Activated naive CD4-positive, alpha-beta T cell treated with anti-CD3 and anti-CD28 coated beads, Interleukin-2, amount 50 U/mL, for 24 hours (primary cell): ENCODE results near the gene PTPRH.
A peak's percentile ranks its signal among the peaks of the same experiment; 100 is the strongest.

Experiments
- H3K27ac Mint-ChIP-seq: one replicate; pipeline ENCODE4 v1.8.0; 2021; ENCODE audit warnings: mild to moderate bottlenecking, mixed read lengths
- H3K27me3 Mint-ChIP-seq: one replicate; pipeline ENCODE4 v1.8.0; 2021; ENCODE audit warnings: mixed read lengths
- H3K36me3 Mint-ChIP-seq: one replicate; pipeline ENCODE4 v1.8.0; 2021; ENCODE audit warnings: mixed read lengths
- H3K4me1 Mint-ChIP-seq: one replicate; pipeline ENCODE4 v1.8.0; 2021; ENCODE audit warnings: mixed read lengths
- H3K4me3 Mint-ChIP-seq: one replicate; pipeline ENCODE4 v1.8.0; 2021; ENCODE audit warnings: mild to moderate bottlenecking, mixed read lengths
- H3K9me3 Mint-ChIP-seq: one replicate; pipeline ENCODE4 v1.8.0; 2021; ENCODE audit warnings: mixed read lengths

PTPRH gene

GRCh38 chr19:55208880-55209692, at the start of gene PTPRH:
Gene PTPRH (minus strand): TSS chr19:55209501. CDS start chr19:55209433, 68 bp downstream.
- peaks cover 4% of the 10 kb centered on the region for H3K4me1 Mint-ChIP-seq
- H3K9me3 Mint-ChIP-seq = peaks cover 2% of the 10 kb centered on the region
- H3K27ac Mint-ChIP-seq = no peak within 1 kb of the TSS
- peaks cover 29% of the 10 kb centered on the region for H3K27me3 Mint-ChIP-seq
- peaks cover 5% of the 10 kb centered on the region for H3K36me3 Mint-ChIP-seq
- H3K4me3 Mint-ChIP-seq = no peak within 1 kb of the TSS

- H3K27me3 Mint-ChIP-seq = no peaks in the 10 kb centered on the region
- H3K9me3 Mint-ChIP-seq = no peaks in the 10 kb centered on the region
- peak overlapping the region; percentile 96 for H3K4me3 Mint-ChIP-seq
- H3K4me1 Mint-ChIP-seq = peaks cover 44% of the 10 kb centered on the region
- no peak overlapping the region for H3K27ac Mint-ChIP-seq
- H3K36me3 Mint-ChIP-seq = peaks cover 11% of the 10 kb centered on the region
Observed at GRCh38 chr19:55258476-55258827, 49.2 kb upstream of the PTPRH start.

GRCh38 chr19:55257461-55258420, 48.4 kb upstream of the PTPRH start:
- H3K4me1 Mint-ChIP-seq = peaks cover 47% of the 10 kb centered on the region
- H3K4me3 Mint-ChIP-seq = peak overlapping the region; percentile 97
- H3K9me3 Mint-ChIP-seq = no peaks in the 10 kb centered on the region
- no peaks in the 10 kb centered on the region for H3K27me3 Mint-ChIP-seq
- peaks cover 11% of the 10 kb centered on the region for H3K36me3 Mint-ChIP-seq
- peak overlapping the region; percentile 98 for H3K27ac Mint-ChIP-seq

- H3K27ac Mint-ChIP-seq = peak overlapping the region; percentile 98
- H3K9me3 Mint-ChIP-seq = no peaks in the 10 kb centered on the region
- H3K4me1 Mint-ChIP-seq = peaks cover 52% of the 10 kb centered on the region
- no peaks in the 10 kb centered on the region for H3K27me3 Mint-ChIP-seq
- H3K36me3 Mint-ChIP-seq = peaks cover 9% of the 10 kb centered on the region
- H3K4me3 Mint-ChIP-seq = peak overlapping the region; percentile 97
Observed at GRCh38 chr19:55256562-55257460, 47.5 kb upstream of the PTPRH start.

GRCh38 chr19:55255618-55256423, 46.5 kb upstream of the PTPRH start:
- Mint-ChIP-seq H3K36me3 (peaks cover 13% of the 10 kb centered on the region), H3K27ac (peak overlapping the region; percentile 98), H3K4me1 (peaks cover 62% of the 10 kb centered on the region), H3K27me3 (no peaks in the 10 kb centered on the region), H3K4me3 (peak overlapping the region; percentile 97), H3K9me3 (no peaks in the 10 kb centered on the region)

GRCh38 chr19:55254625-55254977, 45.3 kb upstream of the PTPRH start:
- Mint-ChIP-seq H3K36me3 (peaks cover 14% of the 10 kb centered on the region), H3K27me3 (no peaks in the 10 kb centered on the region), H3K4me1 (peaks cover 61% of the 10 kb centered on the region), H3K4me3 (peak overlapping the region; percentile 97), H3K9me3 (no peaks in the 10 kb centered on the region), H3K27ac (peak overlapping the region; percentile 98)

- H3K4me1 Mint-ChIP-seq = peaks cover 63% of the 10 kb centered on the region
- H3K36me3 Mint-ChIP-seq = peaks cover 14% of the 10 kb centered on the region
- peak overlapping the region; percentile 98 for H3K27ac Mint-ChIP-seq
Observed at GRCh38 chr19:55253842-55254624, 44.7 kb upstream of the PTPRH start.

GRCh38 chr19:55252760-55253663, 43.7 kb upstream of the PTPRH start:
- Mint-ChIP-seq H3K4me1 (peaks cover 73% of the 10 kb centered on the region), H3K27me3 (no peaks in the 10 kb centered on the region), H3K27ac (peak overlapping the region; percentile 98), H3K4me3 (peak overlapping the region; percentile 97), H3K9me3 (no peaks in the 10 kb centered on the region), H3K36me3 (peaks cover 14% of the 10 kb centered on the region)

More at GRCh38 chr19:55253842-55254624, 44.7 kb upstream of the PTPRH start:
- Mint-ChIP-seq H3K4me3 (peak overlapping the region; percentile 97), H3K27me3 (no peaks in the 10 kb centered on the region), H3K9me3 (no peaks in the 10 kb centered on the region)

GRCh38 chr19:55251341-55252081, 42.2 kb upstream of the PTPRH start:
- Mint-ChIP-seq H3K27ac (peak overlapping the region; percentile 91), H3K9me3 (no peaks in the 10 kb centered on the region), H3K4me3 (peak overlapping the region; percentile 86), H3K27me3 (no peaks in the 10 kb centered on the region), H3K36me3 (peaks cover 14% of the 10 kb centered on the region), H3K4me1 (peaks cover 65% of the 10 kb centered on the region)

GRCh38 chr19:55250262-55251036, 41.1 kb upstream of the PTPRH start:
- H3K27ac Mint-ChIP-seq = peak overlapping the region; percentile 91
- H3K4me1 Mint-ChIP-seq = peaks cover 55% of the 10 kb centered on the region
- H3K36me3 Mint-ChIP-seq = peaks cover 11% of the 10 kb centered on the region
- peak overlapping the region; percentile 86 for H3K4me3 Mint-ChIP-seq
- no peaks in the 10 kb centered on the region for H3K27me3 Mint-ChIP-seq
- H3K9me3 Mint-ChIP-seq = no peaks in the 10 kb centered on the region

GRCh38 chr19:55249841-55250240, 40.5 kb upstream of the PTPRH start:
- Mint-ChIP-seq H3K9me3 (no peaks in the 10 kb centered on the region), H3K4me3 (no peak overlapping the region), H3K27ac (no peak overlapping the region), H3K27me3 (no peaks in the 10 kb centered on the region), H3K4me1 (peaks cover 52% of the 10 kb centered on the region), H3K36me3 (peaks cover 11% of the 10 kb centered on the region)

GRCh38 chr19:55248704-55249103, 39.4 kb upstream of the PTPRH start:
- H3K27ac Mint-ChIP-seq = no peak overlapping the region
- peaks cover 43% of the 10 kb centered on the region for H3K4me1 Mint-ChIP-seq
- H3K4me3 Mint-ChIP-seq = no peak overlapping the region

More at GRCh38 chr19:55248704-55249103, 39.4 kb upstream of the PTPRH start:
- Mint-ChIP-seq H3K36me3 (peaks cover 9% of the 10 kb centered on the region), H3K27me3 (no peaks in the 10 kb centered on the region), H3K9me3 (no peaks in the 10 kb centered on the region)
